ENCODE measurements around the gene RELCH.

Gene RELCH

DNA sequence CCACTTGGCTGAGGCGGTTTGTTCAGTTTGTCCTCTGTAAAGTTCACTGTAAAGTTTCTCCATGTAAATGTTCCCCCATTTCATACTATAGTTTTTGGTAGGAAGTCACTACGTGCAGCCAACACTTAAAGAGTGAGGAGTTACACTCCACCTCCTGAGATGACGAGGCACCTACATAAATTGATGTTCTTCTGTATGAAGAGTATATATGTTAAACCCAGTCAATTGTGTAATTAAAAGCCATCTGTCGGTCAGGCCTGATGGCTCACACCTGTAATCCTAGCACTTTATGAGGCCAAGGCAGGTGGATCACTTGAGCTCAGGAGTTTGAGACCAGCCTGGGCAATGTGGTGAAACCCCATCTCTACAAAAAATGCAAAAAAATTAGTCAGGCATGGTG, 7.8 kb upstream of the RELCH start:
- TF ChIP-seq FOXP2 (optimal IDR thresholded peaks at IDR 0.05; ENCODE audit: borderline replicate concordance, extremely low read depth, extremely low read length, insufficient read depth): no peak
- no peak for TF ChIP-seq TAF1 (IDR thresholded peaks at IDR 0.05; ENCODE audit: borderline replicate concordance, insufficient read depth, low read length)
- no peak for TF ChIP-seq SIN3A (IDR thresholded peaks at IDR 0.05; ENCODE audit: borderline replicate concordance, insufficient read depth, low read length)
- TF ChIP-seq POLR2AphosphoS5 (IDR thresholded peaks at IDR 0.05; ENCODE audit: low read depth, low read length): no peak
- TF ChIP-seq, protein P1, sequence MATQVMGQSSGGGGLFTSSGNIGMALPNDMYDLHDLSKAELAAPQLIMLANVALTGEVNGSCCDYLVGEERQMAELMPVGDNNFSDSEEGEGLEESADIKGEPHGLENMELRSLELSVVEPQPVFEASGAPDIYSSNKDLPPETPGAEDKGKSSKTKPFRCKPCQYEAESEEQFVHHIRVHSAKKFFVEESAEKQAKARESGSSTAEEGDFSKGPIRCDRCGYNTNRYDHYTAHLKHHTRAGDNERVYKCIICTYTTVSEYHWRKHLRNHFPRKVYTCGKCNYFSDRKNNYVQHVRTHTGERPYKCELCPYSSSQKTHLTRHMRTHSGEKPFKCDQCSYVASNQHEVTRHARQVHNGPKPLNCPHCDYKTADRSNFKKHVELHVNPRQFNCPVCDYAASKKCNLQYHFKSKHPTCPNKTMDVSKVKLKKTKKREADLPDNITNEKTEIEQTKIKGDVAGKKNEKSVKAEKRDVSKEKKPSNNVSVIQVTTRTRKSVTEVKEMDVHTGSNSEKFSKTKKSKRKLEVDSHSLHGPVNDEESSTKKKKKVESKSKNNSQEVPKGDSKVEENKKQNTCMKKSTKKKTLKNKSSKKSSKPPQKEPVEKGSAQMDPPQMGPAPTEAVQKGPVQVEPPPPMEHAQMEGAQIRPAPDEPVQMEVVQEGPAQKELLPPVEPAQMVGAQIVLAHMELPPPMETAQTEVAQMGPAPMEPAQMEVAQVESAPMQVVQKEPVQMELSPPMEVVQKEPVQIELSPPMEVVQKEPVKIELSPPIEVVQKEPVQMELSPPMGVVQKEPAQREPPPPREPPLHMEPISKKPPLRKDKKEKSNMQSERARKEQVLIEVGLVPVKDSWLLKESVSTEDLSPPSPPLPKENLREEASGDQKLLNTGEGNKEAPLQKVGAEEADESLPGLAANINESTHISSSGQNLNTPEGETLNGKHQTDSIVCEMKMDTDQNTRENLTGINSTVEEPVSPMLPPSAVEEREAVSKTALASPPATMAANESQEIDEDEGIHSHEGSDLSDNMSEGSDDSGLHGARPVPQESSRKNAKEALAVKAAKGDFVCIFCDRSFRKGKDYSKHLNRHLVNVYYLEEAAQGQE (IDR thresholded peaks at IDR 0.05; ENCODE audit: insufficient read depth in 1 of 2, low read depth in 2 of 2, low read length in 2 of 2): no peak

DNA sequence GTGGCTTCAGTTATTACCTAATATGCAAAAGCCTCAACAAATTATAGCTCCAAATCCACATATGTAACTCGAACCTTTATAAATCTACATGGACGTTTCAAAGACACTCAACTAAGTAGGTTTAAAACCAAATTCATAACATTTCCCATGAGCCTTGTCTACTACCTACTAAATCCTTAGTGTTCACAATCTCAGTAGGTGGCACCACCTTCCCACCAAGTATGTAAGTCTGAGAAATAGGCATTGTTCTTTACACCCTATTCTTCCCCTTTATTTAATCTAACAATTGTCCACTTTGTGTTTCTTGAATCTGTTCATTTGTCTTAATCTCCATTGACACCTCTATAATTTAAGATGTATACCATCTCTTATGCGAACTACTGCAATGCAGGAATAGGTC, 4.8 kb upstream of the RELCH start:
- TF ChIP-seq, protein P1 (IDR thresholded peaks at IDR 0.05; ENCODE audit: insufficient read depth in 1 of 2, low read depth in 2 of 2, low read length in 2 of 2): no peak
- TF ChIP-seq FOXP2 (optimal IDR thresholded peaks at IDR 0.05; ENCODE audit: borderline replicate concordance, extremely low read depth, extremely low read length, insufficient read depth) (no peak), POLR2AphosphoS5 (IDR thresholded peaks at IDR 0.05; ENCODE audit: low read depth, low read length) (no peak), SIN3A (IDR thresholded peaks at IDR 0.05; ENCODE audit: borderline replicate concordance, insufficient read depth, low read length) (no peak), TAF1 (IDR thresholded peaks at IDR 0.05; ENCODE audit: borderline replicate concordance, insufficient read depth, low read length) (no peak)

DNA sequence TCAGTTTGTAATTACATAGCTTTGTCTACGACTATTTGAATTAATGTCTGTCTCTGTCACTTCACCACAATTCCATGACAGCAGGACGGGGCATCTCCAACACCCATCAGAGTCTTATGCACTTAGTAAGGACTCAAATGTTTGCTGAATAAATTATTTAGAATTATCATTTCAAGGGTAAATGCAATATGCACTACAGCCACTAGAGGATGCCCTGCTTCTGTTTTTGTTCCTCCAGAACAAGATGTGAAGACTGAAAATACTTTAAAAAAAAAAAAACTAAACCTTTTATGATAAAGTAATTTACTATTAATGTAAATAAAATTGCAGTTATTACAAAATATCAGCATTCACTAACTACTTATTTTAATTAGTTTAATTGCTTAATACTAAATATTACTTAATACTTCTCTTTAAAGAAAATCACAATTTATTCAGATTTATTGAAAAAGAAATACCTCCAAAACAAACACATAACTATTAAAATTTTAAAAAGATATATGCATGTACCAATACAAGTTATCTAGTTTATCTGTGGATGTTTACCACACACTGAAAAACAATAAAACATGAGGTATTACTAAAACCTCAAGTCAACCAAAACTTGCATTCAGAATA, 3.4 kb upstream of the RELCH start:
- TF ChIP-seq TAF1 (IDR thresholded peaks at IDR 0.05; ENCODE audit: borderline replicate concordance, insufficient read depth, low read length): no peak
- no peak for TF ChIP-seq POLR2AphosphoS5 (IDR thresholded peaks at IDR 0.05; ENCODE audit: low read depth, low read length)
- TF ChIP-seq SIN3A (IDR thresholded peaks at IDR 0.05; ENCODE audit: borderline replicate concordance, insufficient read depth, low read length): no peak
- no peak for TF ChIP-seq FOXP2 (optimal IDR thresholded peaks at IDR 0.05; ENCODE audit: borderline replicate concordance, extremely low read depth, extremely low read length, insufficient read depth)
- TF ChIP-seq, protein P1 (IDR thresholded peaks at IDR 0.05; ENCODE audit: insufficient read depth in 1 of 2, low read depth in 2 of 2, low read length in 2 of 2): no peak

DNA sequence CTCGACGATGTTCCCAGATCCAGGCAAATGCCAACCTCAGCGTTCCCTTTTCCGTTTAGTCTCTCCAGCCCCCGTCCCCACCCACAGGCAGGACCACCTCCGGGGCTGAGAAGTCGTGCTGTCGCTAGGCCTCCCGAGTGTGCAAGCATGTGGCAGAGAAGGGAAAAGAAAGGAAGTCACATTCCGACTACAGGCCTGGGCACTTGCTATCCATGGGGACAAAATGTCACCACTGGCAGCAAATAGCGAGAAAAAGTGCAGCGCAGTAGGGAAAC, 619 bp upstream of the RELCH start:
- TF ChIP-seq SIN3A (IDR thresholded peaks at IDR 0.05; ENCODE audit: borderline replicate concordance, insufficient read depth, low read length) (no peak), FOXP2 (optimal IDR thresholded peaks at IDR 0.05; ENCODE audit: borderline replicate concordance, extremely low read depth, extremely low read length, insufficient read depth) (no peak)

DNA sequence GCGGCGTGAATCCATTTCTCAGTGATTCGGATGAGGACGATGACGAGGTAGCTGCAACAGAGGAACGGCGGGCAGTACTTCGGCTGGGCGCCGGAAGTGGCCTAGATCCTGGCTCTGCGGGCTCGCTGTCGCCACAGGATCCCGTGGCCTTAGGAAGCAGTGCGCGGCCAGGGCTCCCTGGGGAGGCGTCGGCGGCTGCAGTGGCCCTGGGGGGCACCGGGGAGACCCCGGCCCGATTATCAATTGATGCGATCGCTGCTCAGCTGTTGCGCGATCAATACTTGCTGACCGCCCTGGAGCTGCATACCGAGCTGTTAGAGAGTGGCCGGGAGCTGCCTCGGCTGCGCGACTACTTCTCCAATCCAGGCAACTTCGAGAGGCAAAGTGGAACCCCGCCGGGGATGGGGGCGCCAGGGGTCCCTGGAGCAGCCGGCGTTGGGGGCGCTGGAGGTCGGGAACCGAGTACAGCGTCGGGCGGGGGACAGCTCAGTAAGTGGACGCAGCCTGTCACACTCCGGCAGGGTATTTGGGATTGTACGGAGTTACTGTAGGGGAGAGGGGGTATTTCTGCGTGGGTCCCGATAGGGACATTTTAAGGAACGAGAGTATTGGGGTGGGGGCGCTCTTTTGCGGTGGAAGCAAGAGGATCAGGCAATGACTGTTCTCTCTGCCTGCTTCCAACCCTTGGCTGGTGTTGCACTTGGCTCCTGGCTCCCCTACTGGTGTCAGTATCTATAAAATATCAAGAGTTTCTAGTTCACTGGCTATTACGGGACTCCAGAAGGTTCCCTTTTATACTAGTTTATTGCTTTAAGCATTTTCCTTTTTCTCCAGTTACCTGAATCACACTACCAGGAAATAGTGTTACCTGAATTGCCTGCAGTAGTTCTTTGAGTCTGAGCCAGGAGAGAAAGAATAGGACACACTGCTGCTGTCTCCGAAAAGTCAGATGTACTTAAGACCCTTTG, 772 bp downstream of the RELCH start:
- TF ChIP-seq TAF1 (IDR thresholded peaks at IDR 0.05; ENCODE audit: borderline replicate concordance, insufficient read depth, low read length) (no peak), FOXP2 (optimal IDR thresholded peaks at IDR 0.05; ENCODE audit: borderline replicate concordance, extremely low read depth, extremely low read length, insufficient read depth) (no peak), SIN3A (IDR thresholded peaks at IDR 0.05; ENCODE audit: borderline replicate concordance, insufficient read depth, low read length) (no peak), POLR2AphosphoS5 (IDR thresholded peaks at IDR 0.05; ENCODE audit: low read depth, low read length) (no peak)
- TF ChIP-seq, protein P1 (IDR thresholded peaks at IDR 0.05; ENCODE audit: insufficient read depth in 1 of 2, low read depth in 2 of 2, low read length in 2 of 2): no peak
